ENCODE measurements around the gene NARF.
"Not testable (repeated sequence)": the region's sequence is repeated elsewhere in the genome, so short reads cannot be mapped to it uniquely, and the experiment has no call there.

The NARF gene

GRCh38 chr17:82458179-82458884, at the start of gene NARF:
Gene NARF, plus strand, starts transcription at chr17:82458741. Its CDS starts 63 bp downstream, at chr17:82458804.
- peak; percentile 97 for DNase-seq

- DNase-seq = no peak
Observed at GRCh38 chr17:82408938-82409318, 49.6 kb upstream of the NARF start.

- DNase-seq = no peak
Observed at GRCh38 chr17:82410014-82410716, 48.4 kb upstream of the NARF start.

- no peak for DNase-seq
Observed at GRCh38 chr17:82411396-82412053, 47.0 kb upstream of the NARF start.

GRCh38 chr17:82412081-82412480, 46.5 kb upstream of the NARF start:
- not testable (repeated sequence) for DNase-seq

- DNase-seq = no peak
Observed at GRCh38 chr17:82412535-82413520, 45.7 kb upstream of the NARF start.

- DNase-seq = peak; percentile 66 to 79
Observed at GRCh38 chr17:82414548-82415281, 43.8 kb upstream of the NARF start.

- no peak for DNase-seq
Observed at GRCh38 chr17:82415336-82415735, 43.2 kb upstream of the NARF start.

- no peak for DNase-seq
Observed at GRCh38 chr17:82415786-82416185, 42.8 kb upstream of the NARF start.

GRCh38 chr17:82416264-82416663, 42.3 kb upstream of the NARF start:
- no peak for DNase-seq

- peak in 1 of 2 donors; percentile 23 for DNase-seq
Observed at GRCh38 chr17:82416771-82417170, 41.8 kb upstream of the NARF start.

GRCh38 chr17:82418001-82418986, 40.2 kb upstream of the NARF start, which contains the start of the genes HEXD and OGFOD3:
Gene HEXD, plus strand, starts transcription at chr17:82418347. Its CDS starts 1,453 bp downstream, at chr17:82419800.
Gene OGFOD3, minus strand, starts transcription at chr17:82418586. Its CDS starts 101 bp downstream, at chr17:82418485.
- peak; percentile 84 to 90 for DNase-seq

- peak in 1 of 2 donors; percentile 53 for DNase-seq
Observed at GRCh38 chr17:82419540-82419939, 39.0 kb upstream of the NARF start.

- peak; percentile 50 to 68 for DNase-seq
Observed at GRCh38 chr17:82424001-82424862, 34.3 kb upstream of the NARF start.

- no peak for DNase-seq
Observed at GRCh38 chr17:82424863-82425159, 33.7 kb upstream of the NARF start.

GRCh38 chr17:82428546-82428945, 30.0 kb upstream of the NARF start:
- no peak for DNase-seq

- no peak for DNase-seq
Observed at GRCh38 chr17:82429824-82430223, 28.7 kb upstream of the NARF start.

- DNase-seq = no peak
Observed at GRCh38 chr17:82432017-82432416, 26.5 kb upstream of the NARF start.

GRCh38 chr17:82433560-82434215, 24.9 kb upstream of the NARF start:
- DNase-seq = no peak
